Calu3 (cell line): ENCODE data around the gene LRCOL1. TPM values are rescaled to one million over a fixed set of nuclear protein-coding genes. Genes with fewer than 3 reads are reported as not detected.
A peak's percentile ranks its signal among the peaks of the same experiment; 100 is the strongest.

ENCODE experiments used
- BruUV-seq: library from RNA; stranded (reverse); fragments of 400-500 nt; replicated peaks from 2 replicates; lab custom pipeline; 2021; lab: Mats Ljungman, UMichigan
- CTCF ChIA-PET: fragments of 300-600 bp; sonication (Branson Sonifier 250); formaldehyde crosslinking; loops from one replicate; lab custom pipeline; 2022; ENCODE audit warnings: antibody characterized with exemption; lab: Charles Lee
- DNase-seq: peaks from one replicate; pipeline ENCODE4 v3.0.0; 2022
- H3K27ac Mint-ChIP-seq: one replicate; pipeline ENCODE4 v1.8.0; 2022; ENCODE audit warnings: mixed read lengths; ENCODE audit not compliant: unreplicated experiment
- H3K27me3 Mint-ChIP-seq: one replicate; pipeline ENCODE4 v1.8.0; 2022; ENCODE audit warnings: mixed read lengths; ENCODE audit not compliant: unreplicated experiment
- H3K36me3 Mint-ChIP-seq: one replicate; pipeline ENCODE4 v1.8.0; 2022; ENCODE audit warnings: mild to moderate bottlenecking, moderate library complexity, mixed read lengths; ENCODE audit not compliant: insufficient read depth, unreplicated experiment
- H3K4me1 Mint-ChIP-seq: one replicate; pipeline ENCODE4 v1.8.0; 2022; ENCODE audit warnings: mild to moderate bottlenecking, low read depth, mixed read lengths; ENCODE audit not compliant: unreplicated experiment
- H3K4me3 Mint-ChIP-seq: one replicate; pipeline ENCODE4 v1.8.0; 2022; ENCODE audit warnings: mild to moderate bottlenecking, low read depth, moderate library complexity, mixed read lengths; ENCODE audit not compliant: unreplicated experiment
- H3K9me3 Mint-ChIP-seq: one replicate; pipeline ENCODE4 v1.8.0; 2022; ENCODE audit warnings: low read depth, mixed read lengths; ENCODE audit not compliant: unreplicated experiment
- CTCF ChIP-seq: fragments of 200-600 bp; IDR thresholded peaks from one replicate; pipeline ENCODE4 v1.8.0; 2022; ENCODE audit warnings: antibody characterized with exemption; ENCODE audit not compliant: unreplicated experiment
- intact Hi-C: fragments of 100-400 bp; cut with micrococcal nuclease; formaldehyde crosslinking; loops from one replicate; pipeline ENCODE4 v1.10.0; 2022; ENCODE audit not compliant: unreplicated experiment
- total RNA-seq: library from RNA; stranded (reverse); gene quantifications from 2 replicates; pipeline ENCODE4 v1.2.3, GENCODE V29; 2022

Gene LRCOL1
- total RNA-seq, 1 experiment from 2014 or later = not detected

DNA sequence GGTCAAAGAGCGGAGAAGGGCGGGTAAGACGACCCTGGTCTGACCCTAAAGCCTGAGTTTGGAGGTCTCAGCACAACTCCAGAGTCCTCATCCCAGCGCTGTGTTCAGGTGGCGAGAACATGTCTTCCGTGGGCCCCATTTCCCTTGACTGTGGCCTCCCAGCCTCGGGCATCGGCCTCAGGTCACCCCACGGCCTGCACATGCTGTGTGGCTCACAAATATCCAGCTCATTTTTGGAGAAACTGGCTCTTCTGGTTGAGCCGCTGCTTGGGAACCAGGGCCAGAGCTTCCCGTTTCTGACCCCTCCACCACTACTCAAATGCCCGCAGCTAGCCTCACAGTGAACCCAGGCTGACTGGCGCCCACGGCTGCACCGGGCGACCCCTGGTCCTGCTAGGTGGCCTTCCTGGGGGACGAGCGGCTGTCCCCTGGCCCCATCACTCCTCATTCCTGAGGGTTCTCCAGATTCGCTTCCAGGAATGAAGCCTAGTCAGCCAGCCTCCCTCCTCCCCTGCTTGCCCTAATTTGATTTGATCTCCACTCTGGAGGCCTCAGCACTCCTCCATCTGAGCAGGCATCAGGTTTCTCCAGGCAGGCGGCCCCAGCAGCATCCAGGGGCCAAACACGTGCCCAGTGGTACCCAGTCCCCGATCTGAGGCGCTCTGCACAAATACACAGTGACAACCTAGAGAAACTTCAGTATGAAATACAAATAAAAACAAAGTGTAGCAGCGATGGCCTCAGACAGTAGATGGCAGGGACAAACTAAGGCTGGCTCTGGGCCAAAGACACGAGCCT, 12.9 kb upstream of the LRCOL1 start:
- BruUV-seq = no TSS peak
- CTCF ChIA-PET = interaction anchor here (0.6 to 1.1 kb wide), 2 partner anchors 9 to 159 kb away, joined by 4 read pairs; no protein-coding TSS in a partner anchor
- Mint-ChIP-seq H3K36me3 (peaks cover 38% of the 10 kb centered on the region), H3K4me1 (peaks cover 19% of the 10 kb centered on the region), H3K27ac (no peak overlapping the region), H3K27me3 (peaks cover 5% of the 10 kb centered on the region), H3K4me3 (no peak overlapping the region), H3K9me3 (no peaks in the 10 kb centered on the region)
- peak; percentile 60 for DNase-seq
- intact Hi-C loops = no loop called here
- TF ChIP-seq CTCF = no peak

DNA sequence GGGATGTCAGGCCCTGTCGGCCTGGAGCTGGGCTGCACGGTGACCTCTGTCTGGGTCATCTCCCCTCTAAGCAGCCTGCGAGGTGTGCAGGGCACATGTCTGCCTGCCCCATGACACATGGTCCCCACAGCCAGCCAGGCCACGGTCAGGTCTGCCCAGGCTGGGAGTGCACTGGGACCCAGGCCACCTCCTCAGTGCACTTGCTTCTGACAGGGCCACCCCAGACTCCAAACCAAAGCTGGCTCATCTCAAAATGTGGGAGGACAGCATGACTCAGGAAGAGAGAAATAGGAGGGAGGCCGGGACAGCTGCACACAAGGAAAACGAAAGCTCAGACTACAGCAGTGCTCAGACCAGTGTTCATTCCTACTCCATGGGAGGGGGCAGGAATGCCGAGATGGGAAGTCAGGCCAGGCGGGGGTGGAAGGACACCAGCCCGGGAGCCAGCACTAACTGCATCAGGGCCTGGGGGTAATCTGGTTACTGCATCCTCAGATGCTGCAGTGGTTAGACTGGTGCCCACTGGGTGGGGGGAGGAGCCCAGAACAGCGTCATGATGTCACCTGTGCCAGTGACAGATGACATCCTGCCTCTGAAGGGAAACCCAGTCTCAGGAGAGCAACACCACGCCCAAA, 12.2 kb upstream of the LRCOL1 start:
- no peak for DNase-seq
- H3K4me3 Mint-ChIP-seq = no peak overlapping the region

DNA sequence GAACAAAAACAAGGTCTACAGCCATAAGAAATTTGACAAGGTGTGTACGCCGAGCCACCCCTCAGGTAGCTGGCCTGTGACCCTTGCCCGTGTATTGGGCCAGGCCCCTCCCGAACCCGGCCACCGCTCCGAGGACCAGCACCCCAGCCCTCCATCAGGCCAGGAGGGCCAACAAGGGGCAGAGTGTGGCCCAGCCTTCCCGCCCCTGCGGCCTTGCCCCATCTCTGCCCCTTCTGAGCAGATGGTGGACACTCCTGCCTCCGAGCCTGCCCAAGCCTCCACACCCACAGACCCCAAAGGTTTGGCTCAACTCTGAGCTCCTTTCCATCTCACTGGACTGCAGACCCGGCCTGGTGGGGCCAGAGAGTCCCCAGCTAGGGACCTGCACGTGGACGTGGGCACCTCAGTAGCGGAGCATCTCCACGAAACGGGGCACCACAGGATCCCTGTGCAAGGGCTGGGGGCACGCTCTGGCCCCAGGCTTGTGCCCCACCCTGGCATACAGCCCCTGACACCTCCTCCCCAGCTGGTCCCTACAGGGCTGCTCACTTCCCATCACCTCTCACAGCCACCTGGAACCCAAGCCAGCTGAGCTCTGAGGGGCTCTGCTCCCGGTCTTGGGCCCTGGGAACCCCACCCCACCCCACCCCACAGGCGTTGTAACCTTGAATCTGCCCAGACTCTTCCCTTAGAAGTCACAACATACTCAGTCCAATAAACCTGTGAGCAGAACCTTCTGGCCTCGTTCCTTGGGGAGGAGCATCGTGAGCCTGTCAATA, 11.5 kb upstream of the LRCOL1 start:
- H3K27ac Mint-ChIP-seq = peak overlapping the region; percentile 5
- H3K9me3 Mint-ChIP-seq = no peaks in the 10 kb centered on the region
- peaks cover 19% of the 10 kb centered on the region for H3K4me1 Mint-ChIP-seq
- peaks cover 19% of the 10 kb centered on the region for H3K27me3 Mint-ChIP-seq
- no TSS peak for BruUV-seq
- no peak for DNase-seq
- intact Hi-C loops = no loop called here
- TF ChIP-seq CTCF = no peak
- CTCF ChIA-PET = interaction anchor here (1.5 kb wide), 1 partner anchor 17 kb away, joined by 3 read pairs; no protein-coding TSS in a partner anchor
- H3K36me3 Mint-ChIP-seq = peaks cover 43% of the 10 kb centered on the region
- H3K4me3 Mint-ChIP-seq = no peak overlapping the region

More for the DNA sequence above, 12.2 kb upstream of the LRCOL1 start:
- H3K36me3 Mint-ChIP-seq = peaks cover 42% of the 10 kb centered on the region
- intact Hi-C loops = no loop called here
- no peaks in the 10 kb centered on the region for H3K9me3 Mint-ChIP-seq
- H3K27me3 Mint-ChIP-seq = peaks cover 12% of the 10 kb centered on the region
- peaks cover 19% of the 10 kb centered on the region for H3K4me1 Mint-ChIP-seq
- BruUV-seq = no TSS peak
- peak overlapping the region; percentile 5 for H3K27ac Mint-ChIP-seq
- TF ChIP-seq CTCF = no peak
- CTCF ChIA-PET = interaction anchor here (1.1 kb wide), 1 partner anchor 8 kb away, joined by 4 read pairs; no protein-coding TSS in a partner anchor
